Natural killer cell (primary cell): ENCODE measurements around the gene S1PR3. TPM values are rescaled to one million over a fixed set of nuclear protein-coding genes. Genes with fewer than 3 reads are reported as not detected.

Source experiments
- ATAC-seq, 3 donors: fragments of 150-1000 bp in 2 of 3; fragments of 200-7000 bp in 1 of 3; cut with Tn5 transposase; 1 replicate in 1 of 3; 2 replicates in 2 of 3; pipeline ENCODE4 v1.10.0; 2021; ENCODE audit warnings: mild to moderate bottlenecking in 2 of 3, moderate library complexity in 2 of 3
- DNase-seq, 2 donors: peaks; one replicate each; pipeline versions ENCODE4 v3.0.0 to v3.0.0-alpha.2; 2013 to 2021; ENCODE audit warnings: mixed read lengths in 1 of 2
- H3K27ac ChIP-seq: one replicate; pipeline ENCODE4 v1.5.1; 2013; ENCODE audit warnings: mild to moderate bottlenecking, low read length
- H3K27me3 ChIP-seq: one replicate; pipeline ENCODE4 v1.6.1; 2013; ENCODE audit warnings: low read length; ENCODE audit not compliant: control insufficient read depth, insufficient read depth
- H3K36me3 ChIP-seq: one replicate; pipeline ENCODE4 v1.6.1; 2013; ENCODE audit warnings: low read length; ENCODE audit not compliant: control insufficient read depth, insufficient read depth
- H3K4me1 ChIP-seq: one replicate; pipeline ENCODE4 v1.6.1; 2013; ENCODE audit warnings: low read length; ENCODE audit not compliant: control insufficient read depth, insufficient read depth
- H3K4me3 ChIP-seq: one replicate; pipeline ENCODE4 v1.5.1; 2013; ENCODE audit warnings: low read length
- H3K9me3 ChIP-seq: one replicate; pipeline ENCODE4 v1.6.1; 2013; ENCODE audit warnings: low read length; ENCODE audit not compliant: control insufficient read depth, insufficient read depth
- H3K27ac Mint-ChIP-seq, 2 donors: one replicate each; pipeline ENCODE4 v1.8.0; 2022; ENCODE audit warnings: mild to moderate bottlenecking in 2 of 2, mixed read lengths in 2 of 2, moderate library complexity in 1 of 2
- H3K27me3 Mint-ChIP-seq, 2 donors: one replicate each; pipeline ENCODE4 v1.8.0; 2022; ENCODE audit warnings: low read depth in 2 of 2, mixed read lengths in 2 of 2
- H3K36me3 Mint-ChIP-seq: one replicate; pipeline ENCODE4 v1.8.0; 2022; ENCODE audit warnings: mixed read lengths
- H3K4me1 Mint-ChIP-seq, 2 donors: one replicate each; pipeline ENCODE4 v1.8.0; 2022; ENCODE audit warnings: mixed read lengths in 2 of 2
- H3K4me3 Mint-ChIP-seq: one replicate; pipeline ENCODE4 v1.8.0; 2022; ENCODE audit warnings: mild to moderate bottlenecking, moderate library complexity, mixed read lengths
- H3K9me3 Mint-ChIP-seq, 2 donors: one replicate each; pipeline ENCODE4 v1.8.0; 2022; ENCODE audit warnings: mixed read lengths in 2 of 2
- CTCF ChIP-seq: fragments of 200-600 bp; IDR thresholded peaks from one replicate; pipeline ENCODE4 v1.8.0; 2022; ENCODE audit warnings: antibody characterized with exemption
- WGBS: methylation state at CpG from one replicate; pipeline ENCODE4 v1.1.7; 2013; ENCODE audit warnings: missing lambda C conversion rate; ENCODE audit not compliant: insufficient coverage; 5-methylcytosine and 5-hydroxymethylcytosine counted together
- intact Hi-C: fragments of 100-400 bp; cut with micrococcal nuclease; formaldehyde crosslinking; loops from one replicate; pipeline ENCODE4 v1.14.2; 2022
- total RNA-seq, 4 donors: library from RNA; stranded (reverse); fragments of 120-200 nt in 1 of 4; gene quantifications; one replicate each; pipeline versions ENCODE4 v1.2.3 to v1.2.4, GENCODE V29; 2013 to 2022

Gene S1PR3
- total RNA-seq, 3 donors from 2014 or later (not counting 1 experiment from before 2014, with no cell fraction given), result 1.1 to 1.5 TPM; not detected in 1

DNA sequence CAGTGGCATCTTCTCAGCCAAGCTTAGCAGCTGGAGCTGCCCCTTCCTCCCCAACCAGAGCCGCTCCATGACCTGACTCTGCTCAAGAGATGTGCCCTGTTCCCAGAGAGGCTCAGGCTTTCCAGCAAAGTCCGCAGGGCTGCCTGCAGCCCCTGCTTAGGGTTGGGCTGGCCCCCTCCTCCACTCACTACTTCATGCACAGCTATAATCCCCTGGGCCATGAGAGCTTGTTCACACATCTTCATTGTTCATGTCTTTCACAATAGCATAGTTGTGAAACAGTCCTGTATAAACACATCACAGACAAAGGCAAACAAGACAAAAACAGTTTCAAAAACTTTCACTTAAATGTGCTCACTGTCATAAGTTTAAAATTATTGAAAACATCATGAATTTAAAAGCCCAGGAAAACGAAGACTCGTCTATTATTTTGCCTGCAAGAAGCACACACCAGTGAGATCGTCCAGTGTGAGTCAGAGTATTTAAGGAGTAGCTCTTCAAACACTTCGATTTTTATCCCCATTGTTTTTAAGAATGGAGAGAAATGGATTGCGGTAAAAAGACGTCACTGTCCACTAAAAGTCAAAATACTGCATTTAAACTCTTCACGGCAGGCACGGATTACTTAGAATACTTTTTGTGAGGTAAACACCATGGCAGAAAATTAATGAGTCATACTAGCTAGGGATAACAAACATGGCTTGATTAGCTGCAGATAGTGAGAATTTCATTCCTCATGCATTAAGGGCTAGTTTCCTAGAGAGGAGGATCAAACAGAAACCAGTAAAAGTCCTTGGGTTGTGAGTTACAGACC lies 40.7 kb upstream of the S1PR3 start:
- no peak overlapping the region for H3K4me3 ChIP-seq
- no peak overlapping the region for H3K27ac ChIP-seq
- Mint-ChIP-seq H3K4me1 (no peaks in the 10 kb centered on the region), H3K36me3 (no peaks in the 10 kb centered on the region), H3K9me3 (no peaks in the 10 kb centered on the region), H3K27ac (no peak overlapping the region), H3K4me3 (no peak overlapping the region), H3K27me3 (peaks cover 6 to 24% of the 10 kb centered on the region in 2 donors)
- no peaks in the 10 kb centered on the region for H3K4me1 ChIP-seq
- no peaks in the 10 kb centered on the region for H3K36me3 ChIP-seq
- no peaks in the 10 kb centered on the region for H3K9me3 ChIP-seq
- ATAC-seq (no peak), DNase-seq (no peak)
- H3K27me3 ChIP-seq, result peaks cover 1% of the 10 kb centered on the region
- WGBS, result 78% methylated on average over 10 of the region's 10 CpGs
- intact Hi-C loops, result no loop called here
- TF ChIP-seq CTCF, result no peak

DNA sequence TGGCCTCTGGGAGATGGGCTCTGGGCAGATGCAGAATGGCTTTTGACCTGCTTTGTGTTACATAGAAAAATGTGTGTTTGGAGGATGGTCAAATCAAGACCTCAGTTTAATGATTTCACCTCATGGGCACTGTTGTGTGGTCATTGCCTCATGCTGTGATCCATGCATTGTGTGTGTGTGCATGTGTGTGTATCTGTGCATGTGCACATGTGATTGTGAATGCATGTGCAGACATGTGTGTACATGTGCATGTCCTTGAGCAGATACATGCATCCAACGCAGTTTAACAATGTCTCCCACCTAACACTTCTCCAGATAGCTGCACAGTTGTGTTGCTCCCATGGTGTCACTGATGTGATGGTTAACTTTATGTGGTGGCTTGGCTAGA lies 40.1 kb upstream of the S1PR3 start:
- WGBS, result 85% methylated on average over 1 of the region's 1 CpG

DNA sequence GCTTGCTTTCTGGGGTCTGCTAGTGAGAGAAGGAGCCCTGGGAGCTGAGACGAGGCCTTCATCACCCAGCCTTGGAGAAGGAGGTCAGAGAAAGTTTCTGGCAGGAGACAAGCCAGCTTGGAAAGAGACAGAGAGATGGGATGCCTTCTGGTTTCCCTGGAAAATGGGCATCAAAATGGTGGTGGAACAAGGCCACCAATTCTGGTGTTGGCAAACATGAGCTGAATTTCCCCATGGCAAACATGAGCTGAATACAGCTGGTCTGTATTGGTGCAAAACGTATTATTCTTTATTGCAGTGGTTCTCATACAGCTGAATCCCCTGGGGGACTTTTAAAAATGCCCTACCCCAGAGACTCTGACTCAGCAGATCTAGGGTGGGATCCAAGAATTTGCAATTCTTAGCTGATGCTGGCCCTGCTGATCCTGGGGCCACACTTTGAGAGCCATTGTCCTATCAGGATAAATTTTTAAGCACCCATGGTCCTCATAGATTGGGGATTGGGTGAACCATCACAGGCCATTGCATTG lies 39.1 kb upstream of the S1PR3 start:
- Mint-ChIP-seq H3K4me1 (no peaks in the 10 kb centered on the region), H3K4me3 (no peak overlapping the region), H3K36me3 (no peaks in the 10 kb centered on the region), H3K27me3 (peaks cover 10 to 26% of the 10 kb centered on the region in 2 donors), H3K9me3 (no peaks in the 10 kb centered on the region), H3K27ac (no peak overlapping the region)
- TF ChIP-seq CTCF, result no peak
- 77% methylated on average over 2 of the region's 2 CpGs for WGBS
- ATAC-seq, result no peak
- intact Hi-C loops, result no loop called here
- Histone ChIP-seq H3K27ac (no peak overlapping the region), H3K4me3 (no peak overlapping the region), H3K4me1 (no peaks in the 10 kb centered on the region), H3K27me3 (no peaks in the 10 kb centered on the region), H3K9me3 (no peaks in the 10 kb centered on the region), H3K36me3 (no peaks in the 10 kb centered on the region)
- no peak for DNase-seq

More for the DNA sequence above, 40.1 kb upstream of the S1PR3 start:
- Histone ChIP-seq H3K4me3 (no peak overlapping the region), H3K36me3 (no peaks in the 10 kb centered on the region), H3K9me3 (no peaks in the 10 kb centered on the region), H3K27ac (no peak overlapping the region), H3K27me3 (no peaks in the 10 kb centered on the region), H3K4me1 (no peaks in the 10 kb centered on the region)
- H3K4me1 Mint-ChIP-seq, result no peaks in the 10 kb centered on the region
- H3K27ac Mint-ChIP-seq, result no peak overlapping the region
- H3K9me3 Mint-ChIP-seq, result no peaks in the 10 kb centered on the region
- ATAC-seq (no peak), DNase-seq (no peak)
- no peak overlapping the region for H3K4me3 Mint-ChIP-seq
- H3K36me3 Mint-ChIP-seq, result no peaks in the 10 kb centered on the region
- intact Hi-C loops, result no loop called here
- no peak for TF ChIP-seq CTCF
- peaks cover 6 to 20% of the 10 kb centered on the region in 2 donors for H3K27me3 Mint-ChIP-seq
